ENCODE results near the gene DAB2IP. TPM values are rescaled to one million over a fixed set of nuclear protein-coding genes. Genes with fewer than 3 reads are reported as not detected.

The DAB2IP gene
- total RNA-seq, result not detected
- polyA plus RNA-seq, result not detected

- Histone ChIP-seq H3K4me1 (ENCODE audit: control insufficient read depth, insufficient read depth, low read length, poor library complexity, severe bottlenecking) (no peaks in the 10 kb centered on the region), H3K4me3 (ENCODE audit: low read depth, low read length) (no peak within 1 kb of the TSS), H3K27ac (ENCODE audit: insufficient read depth, low read length, poor library complexity, severe bottlenecking) (no peak within 1 kb of the TSS), H3K36me3 (ENCODE audit: control insufficient read depth, insufficient read depth, low read length) (no peaks in the 10 kb centered on the region), H3K9me3 (ENCODE audit: control insufficient read depth in 2 of 2, low read length in 2 of 2) (no peaks in the 10 kb centered on the region), H3K27me3 (ENCODE audit: control insufficient read depth, insufficient read depth, low read length) (peaks cover 16% of the 10 kb centered on the region)
- peaks cover 0 to 15% (median 2%) of the 10 kb centered on the region in 4 donors for H3K4me1 Mint-ChIP-seq
- ATAC-seq (ENCODE audit: low read depth in 2 of 2) (no peak), DNase-seq (no peak)
- peaks cover 0 to 2% (median 0%) of the 10 kb centered on the region in 7 donors for H3K9me3 Mint-ChIP-seq
- no peak within 1 kb of the TSS for H3K27ac Mint-ChIP-seq
- no peaks in the 10 kb centered on the region for H3K36me3 Mint-ChIP-seq
- peak within 1 kb of the TSS in 3 of 4 donors; percentile 28 to 65 (median 38) for H3K4me3 Mint-ChIP-seq
- peaks cover 54% of the 10 kb centered on the region for H3K27me3 Mint-ChIP-seq
These were observed at the start of gene DAB2IP for GRCh38 chr9:121651295-121652020. Gene DAB2IP, plus strand, starts transcription at chr9:121651634. Its CDS starts 142 bp downstream, at chr9:121651776.

GRCh38 chr9:121603028-121603427, 48.4 kb upstream of the DAB2IP start:
- peaks cover 9% of the 10 kb centered on the region for H3K27me3 ChIP-seq (ENCODE audit: control insufficient read depth, insufficient read depth, low read length)
- H3K4me1 ChIP-seq (ENCODE audit: control insufficient read depth, insufficient read depth, low read length, poor library complexity, severe bottlenecking), result no peaks in the 10 kb centered on the region
- no peak for ATAC-seq (ENCODE audit: low read depth in 2 of 2)
- no peak for DNase-seq
- H3K4me3 ChIP-seq (ENCODE audit: low read depth, low read length), result no peak overlapping the region
- no peak overlapping the region for H3K27ac ChIP-seq (ENCODE audit: insufficient read depth, low read length, poor library complexity, severe bottlenecking)
- Mint-ChIP-seq H3K4me3 (no peak overlapping the region), H3K27me3 (peaks cover 43% of the 10 kb centered on the region), H3K36me3 (no peaks in the 10 kb centered on the region), H3K4me1 (no peaks in the 10 kb centered on the region), H3K27ac (no peak overlapping the region), H3K9me3 (peaks cover 0 to 5% (median 0%) of the 10 kb centered on the region in 7 donors)
- peaks cover 0 to under 1% of the 10 kb centered on the region in 2 experiments for H3K9me3 ChIP-seq (ENCODE audit: control insufficient read depth in 2 of 2, low read length in 2 of 2)
- H3K36me3 ChIP-seq (ENCODE audit: control insufficient read depth, insufficient read depth, low read length), result no peaks in the 10 kb centered on the region

GRCh38 chr9:121604242-121604641, 47.2 kb upstream of the DAB2IP start:
- Histone ChIP-seq H3K36me3 (ENCODE audit: control insufficient read depth, insufficient read depth, low read length) (no peaks in the 10 kb centered on the region), H3K4me1 (ENCODE audit: control insufficient read depth, insufficient read depth, low read length, poor library complexity, severe bottlenecking) (no peaks in the 10 kb centered on the region), H3K4me3 (ENCODE audit: low read depth, low read length) (no peak overlapping the region), H3K27ac (ENCODE audit: insufficient read depth, low read length, poor library complexity, severe bottlenecking) (no peak overlapping the region), H3K9me3 (ENCODE audit: control insufficient read depth in 2 of 2, low read length in 2 of 2) (no peaks in the 10 kb centered on the region), H3K27me3 (ENCODE audit: control insufficient read depth, insufficient read depth, low read length) (peaks cover 9% of the 10 kb centered on the region)
- Mint-ChIP-seq H3K9me3 (peaks cover 0 to 5% (median 0%) of the 10 kb centered on the region in 7 donors), H3K4me1 (no peaks in the 10 kb centered on the region), H3K4me3 (no peak overlapping the region), H3K27me3 (peaks cover 41% of the 10 kb centered on the region), H3K36me3 (no peaks in the 10 kb centered on the region), H3K27ac (no peak overlapping the region)
- peak in 1 of 3 donors; percentile 2 for DNase-seq
- no peak for ATAC-seq (ENCODE audit: low read depth in 2 of 2)

GRCh38 chr9:121604654-121605053, 46.8 kb upstream of the DAB2IP start:
- no peaks in the 10 kb centered on the region for H3K36me3 Mint-ChIP-seq
- DNase-seq (no peak), ATAC-seq (ENCODE audit: low read depth in 2 of 2) (no peak)
- no peak overlapping the region for H3K4me3 ChIP-seq (ENCODE audit: low read depth, low read length)
- peaks cover 0 to 5% (median 0%) of the 10 kb centered on the region in 7 donors for H3K9me3 Mint-ChIP-seq
- H3K36me3 ChIP-seq (ENCODE audit: control insufficient read depth, insufficient read depth, low read length), result no peaks in the 10 kb centered on the region
- H3K9me3 ChIP-seq (ENCODE audit: control insufficient read depth in 2 of 2, low read length in 2 of 2), result no peaks in the 10 kb centered on the region
- no peak overlapping the region for H3K4me3 Mint-ChIP-seq
- peaks cover 41% of the 10 kb centered on the region for H3K27me3 Mint-ChIP-seq
- H3K27ac ChIP-seq (ENCODE audit: insufficient read depth, low read length, poor library complexity, severe bottlenecking), result no peak overlapping the region
- no peaks in the 10 kb centered on the region for H3K4me1 Mint-ChIP-seq
- H3K4me1 ChIP-seq (ENCODE audit: control insufficient read depth, insufficient read depth, low read length, poor library complexity, severe bottlenecking), result no peaks in the 10 kb centered on the region
- peaks cover 9% of the 10 kb centered on the region for H3K27me3 ChIP-seq (ENCODE audit: control insufficient read depth, insufficient read depth, low read length)
- H3K27ac Mint-ChIP-seq, result no peak overlapping the region

DNA sequence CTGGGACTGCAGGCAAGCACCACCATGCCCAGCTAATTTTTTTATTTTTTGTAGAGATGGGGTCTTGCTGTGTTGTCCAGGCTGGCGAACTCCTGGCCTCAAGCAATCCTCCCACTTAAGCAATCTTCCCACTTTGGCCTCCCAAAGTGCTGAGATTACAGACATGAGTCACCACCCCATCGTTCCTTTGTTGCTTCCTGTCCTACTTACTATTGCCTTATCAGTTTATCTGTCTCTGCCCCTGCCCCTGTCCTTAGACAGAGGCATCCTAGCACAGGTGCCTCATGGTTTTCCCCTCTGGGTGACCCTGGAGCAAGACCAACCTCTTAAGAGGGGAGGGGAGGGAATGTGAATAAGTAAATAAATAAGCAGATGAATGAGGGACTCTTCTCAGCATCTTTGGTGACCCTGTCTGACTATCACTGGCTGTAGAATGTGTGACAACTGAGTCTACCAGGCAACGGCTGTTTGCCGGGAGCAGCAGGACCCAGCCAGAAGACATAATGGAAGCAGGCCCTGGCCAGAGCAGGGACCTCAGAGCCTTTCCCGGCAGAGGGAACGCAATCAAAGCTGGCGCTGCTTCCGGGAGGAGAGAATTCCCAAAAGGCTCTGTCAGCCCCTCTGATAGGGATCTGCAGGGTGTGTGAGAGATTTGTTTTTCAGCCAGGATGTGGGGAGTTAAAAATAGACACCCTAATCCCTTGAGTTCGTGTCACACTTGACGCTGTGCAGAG, 43.8 kb upstream of the DAB2IP start:
- Mint-ChIP-seq H3K9me3 (peaks cover 0 to 4% (median 0%) of the 10 kb centered on the region in 7 donors), H3K4me1 (peaks cover 0 to 4% (median 0%) of the 10 kb centered on the region in 4 donors), H3K36me3 (no peaks in the 10 kb centered on the region), H3K27me3 (peaks cover 22% of the 10 kb centered on the region), H3K27ac (no peak overlapping the region), H3K4me3 (no peak overlapping the region)
- Histone ChIP-seq H3K9me3 (ENCODE audit: control insufficient read depth in 2 of 2, low read length in 2 of 2) (no peaks in the 10 kb centered on the region), H3K27ac (ENCODE audit: insufficient read depth, low read length, poor library complexity, severe bottlenecking) (no peak overlapping the region), H3K27me3 (ENCODE audit: control insufficient read depth, insufficient read depth, low read length) (peaks cover 3% of the 10 kb centered on the region), H3K4me1 (ENCODE audit: control insufficient read depth, insufficient read depth, low read length, poor library complexity, severe bottlenecking) (no peaks in the 10 kb centered on the region), H3K36me3 (ENCODE audit: control insufficient read depth, insufficient read depth, low read length) (no peaks in the 10 kb centered on the region), H3K4me3 (ENCODE audit: low read depth, low read length) (no peak overlapping the region)
- ATAC-seq (ENCODE audit: low read depth in 2 of 2) (no peak), DNase-seq (no peak)

GRCh38 chr9:121608168-121608853, 43.1 kb upstream of the DAB2IP start:
- DNase-seq (no peak), ATAC-seq (ENCODE audit: low read depth in 2 of 2) (no peak)
- H3K9me3 ChIP-seq (ENCODE audit: control insufficient read depth in 2 of 2, low read length in 2 of 2), result no peaks in the 10 kb centered on the region
- H3K9me3 Mint-ChIP-seq, result peaks cover 0 to 4% (median 0%) of the 10 kb centered on the region in 7 donors
- H3K36me3 ChIP-seq (ENCODE audit: control insufficient read depth, insufficient read depth, low read length), result no peaks in the 10 kb centered on the region
- no peaks in the 10 kb centered on the region for H3K36me3 Mint-ChIP-seq
- peaks cover 0 to 11% (median under 1%) of the 10 kb centered on the region in 4 donors for H3K4me1 Mint-ChIP-seq
- H3K4me1 ChIP-seq (ENCODE audit: control insufficient read depth, insufficient read depth, low read length, poor library complexity, severe bottlenecking), result no peaks in the 10 kb centered on the region
- no peak overlapping the region for H3K27ac Mint-ChIP-seq
- no peak overlapping the region for H3K4me3 ChIP-seq (ENCODE audit: low read depth, low read length)
- H3K4me3 Mint-ChIP-seq, result no peak overlapping the region
- H3K27me3 ChIP-seq (ENCODE audit: control insufficient read depth, insufficient read depth, low read length), result peaks cover 10% of the 10 kb centered on the region
- no peak overlapping the region for H3K27ac ChIP-seq (ENCODE audit: insufficient read depth, low read length, poor library complexity, severe bottlenecking)
- H3K27me3 Mint-ChIP-seq, result peaks cover 24% of the 10 kb centered on the region

GRCh38 chr9:121609822-121610637, 41.4 kb upstream of the DAB2IP start:
- DNase-seq (no peak), ATAC-seq (ENCODE audit: low read depth in 2 of 2) (no peak)
- Histone ChIP-seq H3K4me1 (ENCODE audit: control insufficient read depth, insufficient read depth, low read length, poor library complexity, severe bottlenecking) (no peaks in the 10 kb centered on the region), H3K9me3 (ENCODE audit: control insufficient read depth in 2 of 2, low read length in 2 of 2) (no peaks in the 10 kb centered on the region), H3K36me3 (ENCODE audit: control insufficient read depth, insufficient read depth, low read length) (no peaks in the 10 kb centered on the region), H3K27me3 (ENCODE audit: control insufficient read depth, insufficient read depth, low read length) (peaks cover 15% of the 10 kb centered on the region), H3K27ac (ENCODE audit: insufficient read depth, low read length, poor library complexity, severe bottlenecking) (no peak overlapping the region), H3K4me3 (ENCODE audit: low read depth, low read length) (no peak overlapping the region)
- Mint-ChIP-seq H3K27me3 (peaks cover 29% of the 10 kb centered on the region), H3K36me3 (no peaks in the 10 kb centered on the region), H3K4me1 (peaks cover 0 to 17% (median 1%) of the 10 kb centered on the region in 4 donors), H3K4me3 (no peak overlapping the region), H3K9me3 (peaks cover 0 to 4% (median 0%) of the 10 kb centered on the region in 7 donors), H3K27ac (peak overlapping the region in 1 of 3 donors; percentile 25)

Measured in CD4-positive, CD25-positive, alpha-beta regulatory T cell (primary cell).